Esophagus squamous epithelium (tissue), 4 donors: Measurements from ENCODE around the gene TM9SF1.

ENCODE experiments used
- POLR2A ChIP-seq, 4 donors: fragments of 450-650 bp; IDR thresholded peaks; one replicate each; pipeline ENCODE4 v1.6.1; 2017; ENCODE audit warnings: antibody characterized with exemption in 4 of 4, mild to moderate bottlenecking in 4 of 4, moderate library complexity in 3 of 4
- TF ChIP-seq, protein P1 (sequence below), 6 experiments: fragments of 450-650 bp in 4 of 6; fragments of 200-600 bp in 2 of 6; sonication (generic) in 2 of 6; IDR thresholded peaks; one replicate each; pipeline ENCODE4 v1.5.1; 2016 to 2019; ENCODE audit warnings: antibody characterized with exemption in 6 of 6, mild to moderate bottlenecking in 4 of 6, moderate library complexity in 4 of 6

DNA sequence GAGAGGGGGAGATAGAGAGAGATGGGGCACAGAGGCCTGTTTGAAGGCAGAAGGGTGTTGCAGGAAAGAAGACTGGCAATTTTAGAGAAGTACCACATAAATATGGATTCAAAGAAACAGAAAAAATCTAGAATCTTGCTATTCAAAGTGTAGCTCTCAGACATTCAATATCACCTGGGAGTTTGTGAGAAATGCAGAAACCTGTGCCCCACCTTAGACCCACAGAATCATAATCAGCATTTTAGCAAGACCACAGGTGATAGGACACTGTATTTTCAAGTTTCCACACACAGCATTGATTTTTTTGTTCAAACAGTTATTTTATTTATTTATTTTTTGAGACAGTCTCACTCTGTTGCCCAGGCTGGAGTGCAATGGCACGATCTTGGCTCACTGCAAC, 33.7 kb upstream of the TM9SF1 start:
- TF ChIP-seq, protein P1, sequence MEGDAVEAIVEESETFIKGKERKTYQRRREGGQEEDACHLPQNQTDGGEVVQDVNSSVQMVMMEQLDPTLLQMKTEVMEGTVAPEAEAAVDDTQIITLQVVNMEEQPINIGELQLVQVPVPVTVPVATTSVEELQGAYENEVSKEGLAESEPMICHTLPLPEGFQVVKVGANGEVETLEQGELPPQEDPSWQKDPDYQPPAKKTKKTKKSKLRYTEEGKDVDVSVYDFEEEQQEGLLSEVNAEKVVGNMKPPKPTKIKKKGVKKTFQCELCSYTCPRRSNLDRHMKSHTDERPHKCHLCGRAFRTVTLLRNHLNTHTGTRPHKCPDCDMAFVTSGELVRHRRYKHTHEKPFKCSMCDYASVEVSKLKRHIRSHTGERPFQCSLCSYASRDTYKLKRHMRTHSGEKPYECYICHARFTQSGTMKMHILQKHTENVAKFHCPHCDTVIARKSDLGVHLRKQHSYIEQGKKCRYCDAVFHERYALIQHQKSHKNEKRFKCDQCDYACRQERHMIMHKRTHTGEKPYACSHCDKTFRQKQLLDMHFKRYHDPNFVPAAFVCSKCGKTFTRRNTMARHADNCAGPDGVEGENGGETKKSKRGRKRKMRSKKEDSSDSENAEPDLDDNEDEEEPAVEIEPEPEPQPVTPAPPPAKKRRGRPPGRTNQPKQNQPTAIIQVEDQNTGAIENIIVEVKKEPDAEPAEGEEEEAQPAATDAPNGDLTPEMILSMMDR (IDR thresholded peaks at IDR 0.05), result no peak
- TF ChIP-seq POLR2A (IDR thresholded peaks at IDR 0.05), result no peak
